Smooth muscle cell (in vitro differentiated cells): ENCODE data around the gene ERICH4. TPM values are rescaled to one million over a fixed set of nuclear protein-coding genes. Genes with fewer than 3 reads are reported as not detected.

ENCODE experiments used
- DNase-seq: peaks from one replicate; lab custom pipeline; 2025; ENCODE audit not compliant: unreplicated experiment; lab: John Stamatoyannopoulos, UW
- H2AFZ ChIP-seq: fragments of 200-600 bp; sonication (generic); 2 replicates; pipeline ENCODE4 v1.6.0; 2016; ENCODE audit warnings: antibody characterized with exemption, low read depth, mild to moderate bottlenecking
- H3F3A ChIP-seq: fragments of 200-600 bp; sonication (generic); 2 replicates; pipeline ENCODE4 v1.6.0; 2017; ENCODE audit warnings: antibody characterized with exemption, low read depth
- H3K27ac ChIP-seq: fragments of 200-600 bp; sonication (generic); 2 replicates; pipeline ENCODE4 v1.5.1; 2016; ENCODE audit warnings: low read depth, mild to moderate bottlenecking
- H3K27me3 ChIP-seq: fragments of 200-600 bp; sonication (generic); 2 replicates; pipeline ENCODE4 v1.6.1; 2016; ENCODE audit warnings: low read depth, mild to moderate bottlenecking
- H3K36me3 ChIP-seq: fragments of 200-600 bp; sonication (generic); 2 replicates; pipeline ENCODE4 v1.5.1; 2016; ENCODE audit warnings: low read depth
- H3K4me1 ChIP-seq: fragments of 200-600 bp; sonication (generic); 2 replicates; pipeline ENCODE4 v1.5.1; 2016; ENCODE audit warnings: low read depth
- H3K4me2 ChIP-seq: fragments of 200-600 bp; sonication (generic); 2 replicates; pipeline ENCODE4 v1.6.0; 2016; ENCODE audit warnings: mild to moderate bottlenecking
- H3K4me3 ChIP-seq: fragments of 200-600 bp; sonication (generic); 2 replicates; pipeline ENCODE4 v1.5.1; 2016; ENCODE audit warnings: mild to moderate bottlenecking
- H3K79me2 ChIP-seq: fragments of 200-600 bp; sonication (generic); 2 replicates; pipeline ENCODE4 v1.6.0; 2016; ENCODE audit warnings: low read depth, mild to moderate bottlenecking
- H3K9ac ChIP-seq: fragments of 200-600 bp; sonication (generic); 2 replicates; pipeline ENCODE4 v1.6.0; 2016; ENCODE audit warnings: low read depth
- H3K9me3 ChIP-seq: fragments of 200-600 bp; sonication (generic); replicated peaks from 2 replicates; pipeline ENCODE4 v1.5.1; 2016; ENCODE audit warnings: low read depth
- H4K20me1 ChIP-seq: fragments of 200-600 bp; sonication (generic); 2 replicates; pipeline ENCODE4 v1.6.0; 2016; ENCODE audit warnings: low read depth
- CTCF ChIP-seq: fragments of 200-600 bp; sonication (generic); IDR thresholded peaks from 2 replicates; pipeline ENCODE4 v1.5.1; 2017; ENCODE audit warnings: borderline replicate concordance, mild to moderate bottlenecking, antibody characterized with exemption; ENCODE audit not compliant: insufficient read depth, poor library complexity, severe bottlenecking
- WGBS: methylation state at CpG from one replicate; pipeline ENCODE4 v1.1.7; 2016; ENCODE audit warnings: low lambda C conversion rate; 5-methylcytosine and 5-hydroxymethylcytosine counted together
- polyA plus RNA-seq: library from polyadenylated mRNA; unstranded; fragments of >200 nt; fragmentation: Nextera tagmentation; extraction: Ambion mirVana; gene quantifications from 2 replicates; pipeline ENCODE4 v1.2.1, GENCODE V29; 2016
- total RNA-seq: library from RNA; depleted of rRNA; stranded (reverse); fragments of >200 nt; gene quantifications from 2 replicates; pipeline ENCODE4 v1.2.3, GENCODE V29; 2014

Gene ERICH4
- total and polyA plus RNA-seq, 2 experiments from 2014 or later = not detected

GRCh38 chr19:41439441-41440222, 3.3 kb upstream of the ERICH4 start, which contains the start of gene DMAC2:
DMAC2 (minus strand) TSS chr19:41439912; CDS start chr19:41439899, 13 bp downstream.
- Histone ChIP-seq H4K20me1 (no peaks in the 10 kb centered on the region), H3K27ac (peak within 1 kb of the TSS; percentile 97), H3K36me3 (no peaks in the 10 kb centered on the region), H3K4me1 (no peaks in the 10 kb centered on the region), H3F3A (no peaks in the 10 kb centered on the region), H3K79me2 (peaks cover 7% of the 10 kb centered on the region), H2AFZ (peak within 1 kb of the TSS; percentile 85), H3K9ac (peak within 1 kb of the TSS; percentile 94), H3K27me3 (no peaks in the 10 kb centered on the region), H3K4me3 (peak within 1 kb of the TSS; percentile 94), H3K9me3 (no peaks in the 10 kb centered on the region), H3K4me2 (peak within 1 kb of the TSS; percentile 84)
- 4% methylated on average over 40 of the region's 40 CpGs for WGBS
- peak; percentile 95 for DNase-seq
- TF ChIP-seq CTCF = peak; percentile 12

- Histone ChIP-seq H4K20me1 (no peaks in the 10 kb centered on the region), H3K4me1 (no peaks in the 10 kb centered on the region), H3K27me3 (no peaks in the 10 kb centered on the region), H3K9me3 (no peaks in the 10 kb centered on the region), H3K36me3 (no peaks in the 10 kb centered on the region), H3K4me3 (no peak overlapping the region), H3K4me2 (no peak overlapping the region), H3K27ac (no peak overlapping the region), H2AFZ (no peak overlapping the region), H3K79me2 (peaks cover 7% of the 10 kb centered on the region), H3K9ac (no peak overlapping the region), H3F3A (no peaks in the 10 kb centered on the region)
- no peak for DNase-seq
- 85% methylated on average over 15 of the region's 15 CpGs for WGBS
- TF ChIP-seq CTCF = no peak
These were observed 1.5 kb upstream of the ERICH4 start for GRCh38 chr19:41441321-41441945.

- no peak overlapping the region for H2AFZ ChIP-seq
- no peak overlapping the region for H3K9ac ChIP-seq
- no peaks in the 10 kb centered on the region for H3K9me3 ChIP-seq
- H3K4me1 ChIP-seq = no peaks in the 10 kb centered on the region
- no peaks in the 10 kb centered on the region for H3K36me3 ChIP-seq
- no peak for DNase-seq
- peaks cover 2% of the 10 kb centered on the region for H3K79me2 ChIP-seq
- no peak overlapping the region for H3K4me3 ChIP-seq
- WGBS = 73% methylated on average over 6 of the region's 6 CpGs
- TF ChIP-seq CTCF = no peak
- H4K20me1 ChIP-seq = no peaks in the 10 kb centered on the region
- H3K4me2 ChIP-seq = no peak overlapping the region
- no peaks in the 10 kb centered on the region for H3F3A ChIP-seq
- peaks cover 7% of the 10 kb centered on the region for H3K27me3 ChIP-seq
- H3K27ac ChIP-seq = no peak overlapping the region
These were observed 978 bp downstream of the ERICH4 start for GRCh38 chr19:41443813-41444455.
